GM19238 (cell line): Measurements from ENCODE around the gene MUC5B.
A peak's percentile ranks its signal among the peaks of the same experiment; 100 is the strongest.

Experiments
- DNase-seq: peaks from one replicate; pipeline ENCODE4 v3.0.0; 2011; ENCODE audit warnings: low spot score; ENCODE audit not compliant: insufficient read length

Gene MUC5B

GRCh38 chr11:1307998-1308742 is 85.3 kb downstream of the MUC5B start:
- no peak for DNase-seq

GRCh38 chr11:1308743-1309497 is 86.1 kb downstream of the MUC5B start:
- DNase-seq, result peak; percentile 35

GRCh38 chr11:1309498-1310317 is 86.8 kb downstream of the MUC5B start, which contains the start of gene TOLLIP:
TOLLIP (minus strand) TSS chr11:1309632; CDS start chr11:1309498, 134 bp downstream.
- peak; percentile 100 for DNase-seq

GRCh38 chr11:1310318-1310687 is 87.4 kb downstream of the MUC5B start:
- no peak for DNase-seq

DNA sequence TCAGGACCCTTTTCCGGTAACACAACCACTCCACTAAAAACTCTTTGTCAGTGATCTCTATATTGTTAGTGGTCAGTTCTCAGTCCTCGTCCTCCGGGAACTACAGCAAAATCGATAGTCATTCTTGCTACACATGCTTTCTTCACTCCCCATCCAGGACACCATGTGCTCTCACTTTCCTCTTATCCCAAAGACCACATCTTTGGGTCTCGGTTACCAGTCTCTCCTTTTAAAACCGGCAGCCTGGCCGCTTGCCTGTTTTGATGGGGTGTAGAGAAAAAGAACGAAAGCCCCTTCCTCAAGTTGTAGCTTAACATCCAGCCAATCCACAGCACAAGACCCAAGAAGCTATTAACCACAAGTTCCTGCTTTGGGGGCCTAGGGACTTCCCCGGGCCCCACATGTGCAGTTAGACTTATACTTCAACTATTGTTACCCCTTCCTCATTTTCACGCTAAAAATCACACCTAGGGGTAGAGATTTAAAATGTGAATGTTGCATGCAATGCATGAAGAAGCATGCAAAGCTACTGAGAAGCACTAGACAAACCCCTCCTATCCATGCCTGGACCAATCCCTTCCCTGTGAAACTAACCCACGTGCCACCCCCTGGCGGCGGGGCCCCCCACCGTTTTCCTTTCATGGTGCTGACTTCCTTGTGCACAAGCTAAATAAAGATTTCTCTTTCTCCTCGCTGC is 88.1 kb downstream of the MUC5B start:
- no peak for DNase-seq
